ENCODE results near the gene ZNF766. TPM values are rescaled to one million over a fixed set of nuclear protein-coding genes. Genes with fewer than 3 reads are reported as not detected.

Gene ZNF766
- polyA plus RNA-seq, 3 donors: 4.0 to 15.0 (median 8.8) TPM

- H3K4me1 Mint-ChIP-seq: no peaks in the 10 kb centered on the region
- H3K27ac Mint-ChIP-seq: no peak overlapping the region
These were observed 39.9 kb upstream of the ZNF766 start for GRCh38 chr19:52229524-52229923.

GRCh38 chr19:52230685-52231084, 38.7 kb upstream of the ZNF766 start:
- no peak overlapping the region for H3K9ac ChIP-seq (ENCODE audit: insufficient read depth, low read length, poor library complexity, severe bottlenecking)
- no peaks in the 10 kb centered on the region for H3K4me1 ChIP-seq (ENCODE audit: control insufficient read depth in 1 of 2, insufficient read depth in 2 of 2, low read length in 2 of 2)
- H3K27ac ChIP-seq (ENCODE audit: low read depth in 1 of 2, low read length in 2 of 2): no peak overlapping the region
- TF ChIP-seq CTCF (IDR thresholded peaks at IDR 0.05): no peak
- H3K27me3 ChIP-seq (ENCODE audit: control insufficient read depth in 2 of 2, insufficient read depth in 2 of 2, low read length in 2 of 2): no peaks in the 10 kb centered on the region
- H3K4me3 ChIP-seq (replicated peaks in 1 of 3; ENCODE audit: low read depth in 2 of 3, low read length in 3 of 3): no peak overlapping the region
- DNase-seq: no peak
- peaks cover 30 to 33% of the 10 kb centered on the region in 2 donors for H3K36me3 ChIP-seq (replicated peaks in 1 of 2; ENCODE audit: control insufficient read depth in 1 of 2, insufficient read depth in 2 of 2, low read length in 2 of 2)
- no peaks in the 10 kb centered on the region for H3K9me3 Mint-ChIP-seq
- H3K4me1 Mint-ChIP-seq: no peaks in the 10 kb centered on the region
- H2AFZ ChIP-seq (ENCODE audit: insufficient read depth, low read depth, low read length, poor library complexity, severe bottlenecking): no peak overlapping the region
- H3K36me3 Mint-ChIP-seq: peaks cover 27 to 34% of the 10 kb centered on the region in 2 donors
- H3K79me2 ChIP-seq (ENCODE audit: insufficient read depth, low read length): no peaks in the 10 kb centered on the region
- WGBS (ENCODE audit: insufficient coverage): no CpG with 5 or more reads among the region's 1 CpG
- H3K27me3 Mint-ChIP-seq (ENCODE audit: low read depth in 3 of 3): peaks cover 2 to 6% (median 2%) of the 10 kb centered on the region in 3 donors
- H4K20me1 ChIP-seq (ENCODE audit: insufficient read depth, low read length): no peaks in the 10 kb centered on the region
- H3K9me3 ChIP-seq (replicated peaks in 1 of 2; ENCODE audit: control insufficient read depth in 1 of 2, insufficient read depth in 1 of 2, low read length in 2 of 2): no peaks in the 10 kb centered on the region
- no peak overlapping the region for H3K4me2 ChIP-seq (replicated peaks; ENCODE audit: extremely low read depth, low read length, poor library complexity, severe bottlenecking)
- H3K4me3 Mint-ChIP-seq: no peak overlapping the region
- intact Hi-C loops (cut with micrococcal nuclease): no loop called here
- H3K27ac Mint-ChIP-seq: no peak overlapping the region

More at GRCh38 chr19:52229524-52229923, 39.9 kb upstream of the ZNF766 start:
- TF ChIP-seq CTCF (IDR thresholded peaks at IDR 0.05): no peak
- Histone ChIP-seq H3K4me2 (replicated peaks; ENCODE audit: extremely low read depth, low read length, poor library complexity, severe bottlenecking) (no peak overlapping the region), H3K36me3 (replicated peaks in 1 of 2; ENCODE audit: control insufficient read depth in 1 of 2, insufficient read depth in 2 of 2, low read length in 2 of 2) (peaks cover 39 to 45% of the 10 kb centered on the region in 2 donors), H3K9ac (ENCODE audit: insufficient read depth, low read length, poor library complexity, severe bottlenecking) (no peak overlapping the region), H3K4me1 (ENCODE audit: control insufficient read depth in 1 of 2, insufficient read depth in 2 of 2, low read length in 2 of 2) (no peaks in the 10 kb centered on the region), H4K20me1 (ENCODE audit: insufficient read depth, low read length) (no peaks in the 10 kb centered on the region), H3K27ac (ENCODE audit: low read depth in 1 of 2, low read length in 2 of 2) (no peak overlapping the region), H3K4me3 (replicated peaks in 1 of 3; ENCODE audit: low read depth in 2 of 3, low read length in 3 of 3) (no peak overlapping the region), H2AFZ (ENCODE audit: insufficient read depth, low read depth, low read length, poor library complexity, severe bottlenecking) (no peak overlapping the region), H3K9me3 (replicated peaks in 1 of 2; ENCODE audit: control insufficient read depth in 1 of 2, insufficient read depth in 1 of 2, low read length in 2 of 2) (no peaks in the 10 kb centered on the region), H3K27me3 (ENCODE audit: control insufficient read depth in 2 of 2, insufficient read depth in 2 of 2, low read length in 2 of 2) (no peaks in the 10 kb centered on the region), H3K79me2 (ENCODE audit: insufficient read depth, low read length) (no peaks in the 10 kb centered on the region)
- Mint-ChIP-seq H3K4me3 (no peak overlapping the region), H3K36me3 (peaks cover 36 to 46% of the 10 kb centered on the region in 2 donors), H3K27me3 (ENCODE audit: low read depth in 3 of 3) (peaks cover 0 to 2% (median 0%) of the 10 kb centered on the region in 3 donors), H3K9me3 (no peaks in the 10 kb centered on the region)
- DNase-seq: no peak
- intact Hi-C loops (cut with micrococcal nuclease): no loop called here
- WGBS (ENCODE audit: insufficient coverage): no CpG with 5 or more reads among the region's 6 CpGs
